Left lung (tissue), 10 donors: ENCODE measurements around the gene RAD52. TPM values are rescaled to one million over a fixed set of nuclear protein-coding genes. Genes with fewer than 3 reads are reported as not detected.

Experiments
- ATAC-seq: fragments of 200-7000 bp; cut with Tn5 transposase; one replicate; pipeline ENCODE4 v1.9.1; 2020; ENCODE audit warnings: moderate library complexity
- DNase-seq, 4 donors: peaks; one replicate each; pipeline ENCODE4 v3.0.0-alpha.2; 2013 to 2020
- H3K27ac ChIP-seq, 2 donors: fragments of 200-600 bp; sonication (generic) in 1 of 2; one replicate each; pipeline versions ENCODE4 v1.5.0 to v1.8.0; 2020 to 2021
- H3K27me3 ChIP-seq, 2 donors: fragments of 200-600 bp; sonication (generic) in 1 of 2; one replicate each; pipeline versions ENCODE4 v1.5.0 to v1.8.0; 2020 to 2021
- H3K36me3 ChIP-seq, 2 donors: fragments of 200-600 bp; sonication (generic) in 1 of 2; one replicate each; pipeline versions ENCODE4 v1.5.0 to v1.8.0; 2020 to 2021
- H3K4me1 ChIP-seq, 2 donors: fragments of 200-600 bp; one replicate each; pipeline ENCODE4 v1.8.0; 2021
- H3K4me3 ChIP-seq, 2 donors: fragments of 200-600 bp; sonication (generic) in 1 of 2; one replicate each; pipeline versions ENCODE4 v1.5.0 to v1.8.0; 2020 to 2021; ENCODE audit warnings: mild to moderate bottlenecking in 1 of 2
- H3K9me3 ChIP-seq, 2 donors: fragments of 200-600 bp; sonication (generic) in 1 of 2; one replicate each; pipeline versions ENCODE4 v1.5.0 to v1.8.0; 2020 to 2021
- intact Hi-C, 2 donors: fragments of 100-400 bp; cut with DNase I; formaldehyde crosslinking; loops; one replicate each; pipeline versions ENCODE4 v1.11.2 to v1.14.2; 2022
- polyA plus RNA-seq, 6 donors: library from polyadenylated mRNA; unstranded; fragments of 120-200 nt; gene quantifications; one replicate each; pipeline ENCODE4 v1.2.1, GENCODE V29; 2013; ENCODE audit not compliant: insufficient read length in 6 of 6
- total RNA-seq, 2 donors: library from RNA; stranded (reverse); fragmentation: NEBNext Ultra II Directional; extraction: Animal tissue kit (Norgen Biotek cat#: 25700); gene quantifications; one replicate each; pipeline ENCODE4 v1.2.1, GENCODE V29; 2021
- TF ChIP-seq, protein P1 (sequence below), 2 donors: fragments of 200-600 bp; sonication (generic) in 1 of 2; IDR thresholded peaks; one replicate each; pipeline versions ENCODE4 v1.5.0 to v1.8.0; 2021; ENCODE audit warnings: antibody characterized with exemption in 2 of 2
- donor health status: DM: no; HTN: yes; CAD: no.
- donor health status: DM: no; HTN: no; CAD: no.

The RAD52 gene
- total and polyA plus RNA-seq, 8 donors, result 11.1 to 46.9 (median 36.8) TPM

DNA sequence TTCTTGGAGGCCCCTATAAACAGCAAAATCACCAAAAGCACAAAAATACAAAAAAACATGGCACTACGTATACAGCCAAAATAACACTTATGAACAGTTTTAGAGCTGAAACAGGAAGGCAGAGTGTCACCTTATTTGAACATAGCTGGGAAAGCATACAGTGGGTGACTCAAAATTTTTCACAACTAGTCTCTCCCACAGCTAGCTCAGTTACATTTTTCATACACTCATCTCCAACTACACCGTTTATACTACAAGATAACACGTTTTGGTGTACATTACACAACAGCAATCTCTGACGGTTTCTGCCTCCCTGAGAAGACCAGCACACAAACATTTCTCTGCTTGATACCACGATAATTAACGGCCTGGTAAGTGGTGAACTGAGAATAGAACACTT lies 2.9 kb downstream of the RAD52 start:
- Histone ChIP-seq H3K4me1 (peaks cover 0 to 10% of the 10 kb centered on the region in 2 donors), H3K9me3 (no peaks in the 10 kb centered on the region), H3K27me3 (no peaks in the 10 kb centered on the region), H3K36me3 (peaks cover 0 to 16% of the 10 kb centered on the region in 2 donors), H3K4me3 (no peak overlapping the region), H3K27ac (no peak overlapping the region)
- ATAC-seq (no peak), DNase-seq (no peak)
- TF ChIP-seq, protein P1, sequence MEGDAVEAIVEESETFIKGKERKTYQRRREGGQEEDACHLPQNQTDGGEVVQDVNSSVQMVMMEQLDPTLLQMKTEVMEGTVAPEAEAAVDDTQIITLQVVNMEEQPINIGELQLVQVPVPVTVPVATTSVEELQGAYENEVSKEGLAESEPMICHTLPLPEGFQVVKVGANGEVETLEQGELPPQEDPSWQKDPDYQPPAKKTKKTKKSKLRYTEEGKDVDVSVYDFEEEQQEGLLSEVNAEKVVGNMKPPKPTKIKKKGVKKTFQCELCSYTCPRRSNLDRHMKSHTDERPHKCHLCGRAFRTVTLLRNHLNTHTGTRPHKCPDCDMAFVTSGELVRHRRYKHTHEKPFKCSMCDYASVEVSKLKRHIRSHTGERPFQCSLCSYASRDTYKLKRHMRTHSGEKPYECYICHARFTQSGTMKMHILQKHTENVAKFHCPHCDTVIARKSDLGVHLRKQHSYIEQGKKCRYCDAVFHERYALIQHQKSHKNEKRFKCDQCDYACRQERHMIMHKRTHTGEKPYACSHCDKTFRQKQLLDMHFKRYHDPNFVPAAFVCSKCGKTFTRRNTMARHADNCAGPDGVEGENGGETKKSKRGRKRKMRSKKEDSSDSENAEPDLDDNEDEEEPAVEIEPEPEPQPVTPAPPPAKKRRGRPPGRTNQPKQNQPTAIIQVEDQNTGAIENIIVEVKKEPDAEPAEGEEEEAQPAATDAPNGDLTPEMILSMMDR (IDR thresholded peaks at IDR 0.05), result no peak
- intact Hi-C loops, result loop anchor here in 1 of 2 donors (10.0 kb wide), 1 partner anchor 372 kb away; no protein-coding TSS in a partner anchor

DNA sequence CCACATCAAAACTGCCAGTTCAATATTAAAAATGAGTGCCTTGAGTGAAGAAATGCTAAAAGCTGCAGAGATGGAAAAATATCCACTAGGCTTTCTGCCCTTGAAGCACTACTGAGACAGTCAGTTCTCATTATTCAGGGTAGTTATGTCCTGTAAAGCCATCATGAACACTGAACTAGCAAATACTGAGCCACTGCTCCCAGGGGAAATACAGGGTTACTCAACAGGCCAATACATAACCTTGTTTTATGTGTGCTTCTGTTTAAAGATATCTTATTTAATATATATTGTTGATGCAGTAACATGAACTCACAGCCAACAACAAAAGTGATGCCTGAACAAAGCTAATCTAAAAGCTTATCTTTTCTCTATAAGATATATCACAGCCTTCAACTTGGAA lies 3.3 kb downstream of the RAD52 start:
- peaks cover 0 to 19% of the 10 kb centered on the region in 2 donors for H3K36me3 ChIP-seq
- no peak overlapping the region for H3K4me3 ChIP-seq
- H3K4me1 ChIP-seq, result peaks cover 0 to 10% of the 10 kb centered on the region in 2 donors
- intact Hi-C loops, result loop anchor here in 1 of 2 donors (10.0 kb wide), 1 partner anchor 371 kb away; no protein-coding TSS in a partner anchor
- no peaks in the 10 kb centered on the region for H3K27me3 ChIP-seq
- H3K9me3 ChIP-seq, result no peaks in the 10 kb centered on the region
- H3K27ac ChIP-seq, result no peak overlapping the region
- no peak for ATAC-seq
- TF ChIP-seq, protein P1 (IDR thresholded peaks at IDR 0.05), result no peak
- no peak for DNase-seq

DNA sequence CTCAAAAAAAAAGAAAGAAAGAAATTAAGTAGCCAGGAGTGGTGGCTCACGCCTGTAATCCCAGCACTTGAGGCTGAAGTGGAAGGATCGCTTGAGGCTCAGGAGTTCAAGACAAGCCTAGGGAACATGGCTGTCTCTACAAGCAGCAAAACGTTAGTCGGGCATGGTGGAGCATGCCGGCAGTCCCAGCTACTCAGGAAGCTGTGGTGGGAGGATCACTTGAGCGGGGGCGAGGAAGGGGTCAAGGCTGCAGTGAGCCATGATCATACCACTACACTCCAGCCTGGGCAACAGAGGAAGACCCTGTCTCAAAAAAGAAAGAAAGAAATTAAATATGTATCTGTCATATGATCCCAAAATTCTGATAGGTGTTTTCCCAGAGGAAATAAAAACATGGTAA lies 5.3 kb downstream of the RAD52 start:
- peaks cover 0 to 10% of the 10 kb centered on the region in 2 donors for H3K4me1 ChIP-seq
- intact Hi-C loops, result loop anchor here in 1 of 2 donors (10.0 kb wide), 1 partner anchor 369 kb away; no protein-coding TSS in a partner anchor
- no peak overlapping the region for H3K4me3 ChIP-seq
- DNase-seq (no peak), ATAC-seq (no peak)
- H3K36me3 ChIP-seq, result peaks cover 0 to 31% of the 10 kb centered on the region in 2 donors
- TF ChIP-seq, protein P1 (IDR thresholded peaks at IDR 0.05), result no peak
- H3K27ac ChIP-seq, result no peak overlapping the region
- H3K27me3 ChIP-seq, result no peaks in the 10 kb centered on the region
- no peaks in the 10 kb centered on the region for H3K9me3 ChIP-seq

DNA sequence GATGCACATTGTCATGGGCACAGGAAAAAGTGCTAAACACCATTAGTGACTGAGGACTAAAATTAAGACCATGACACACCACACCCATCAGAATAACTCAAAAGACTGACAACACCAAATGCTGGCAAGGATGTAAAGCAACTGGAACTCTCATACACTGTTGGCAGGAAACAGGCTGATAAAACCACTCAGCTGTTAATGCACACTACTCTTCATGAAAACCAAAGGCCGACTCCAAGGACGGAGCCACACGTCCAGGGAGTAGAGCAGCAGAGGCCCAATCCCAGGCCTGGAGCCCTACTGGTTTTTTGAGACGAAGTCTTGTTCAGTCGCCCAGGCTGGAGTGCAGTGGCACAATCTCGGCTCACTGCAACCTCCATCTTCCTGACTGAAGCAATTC lies 6.4 kb downstream of the RAD52 start:
- no peaks in the 10 kb centered on the region for H3K27me3 ChIP-seq
- intact Hi-C loops, result loop anchor here in 1 of 2 donors (10.0 kb wide), 1 partner anchor 368 kb away; no protein-coding TSS in a partner anchor
- H3K4me3 ChIP-seq, result no peak overlapping the region
- H3K36me3 ChIP-seq, result peaks cover 0 to 33% of the 10 kb centered on the region in 2 donors
- H3K27ac ChIP-seq, result no peak overlapping the region
- ATAC-seq, result no peak
- H3K4me1 ChIP-seq, result peaks cover 0 to 2% of the 10 kb centered on the region in 2 donors
- TF ChIP-seq, protein P1 (IDR thresholded peaks at IDR 0.05), result no peak
- no peak for DNase-seq
- H3K9me3 ChIP-seq, result no peaks in the 10 kb centered on the region

DNA sequence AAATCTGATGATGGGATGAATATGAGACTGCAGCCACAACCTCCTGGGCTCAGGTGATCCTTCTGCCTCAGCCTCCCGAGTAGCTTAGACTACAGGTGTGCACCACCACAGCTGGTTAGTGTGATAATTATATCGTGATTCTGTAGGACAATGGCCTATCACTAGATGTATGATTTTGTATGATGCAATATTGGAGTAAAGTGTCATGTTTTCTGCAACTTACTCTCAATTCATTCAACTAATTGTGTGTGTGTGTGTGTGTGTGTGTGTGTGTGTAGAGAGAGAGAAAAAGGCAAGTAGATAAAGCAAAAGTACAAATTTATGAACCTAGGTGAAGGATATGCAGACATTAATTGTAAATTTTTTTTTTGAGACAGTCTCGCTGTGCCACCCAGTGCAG lies 10.7 kb downstream of the RAD52 start:
- intact Hi-C loops, result no loop called here
- Histone ChIP-seq H3K27ac (no peak overlapping the region), H3K27me3 (no peaks in the 10 kb centered on the region), H3K4me3 (no peak overlapping the region), H3K9me3 (no peaks in the 10 kb centered on the region), H3K36me3 (peaks cover 0 to 29% of the 10 kb centered on the region in 2 donors), H3K4me1 (no peaks in the 10 kb centered on the region)
- ATAC-seq (no peak), DNase-seq (no peak)
- TF ChIP-seq, protein P1 (IDR thresholded peaks at IDR 0.05), result no peak
